GM18867 (cell line): Measurements from ENCODE around the gene NUDT6.
A peak's percentile ranks its signal among the peaks of the same experiment; 100 is the strongest.

ENCODE experiments used
- ATAC-seq: cut with Tn5 transposase; IDR thresholded peaks from one replicate; pipeline ENCODE4 v1.9.1; 2021; ENCODE audit warnings: mild to moderate bottlenecking, moderate library complexity; ENCODE audit not compliant: unreplicated experiment

Gene NUDT6

GRCh38 chr4:122914292-122914904, 8.0 kb downstream of the NUDT6 start:
- peak; percentile 97 for ATAC-seq

GRCh38 chr4:122912810-122913575, 9.4 kb downstream of the NUDT6 start:
- no peak for ATAC-seq

- no peak for ATAC-seq
Observed at GRCh38 chr4:122911588-122911987, 10.8 kb downstream of the NUDT6 start.

GRCh38 chr4:122909683-122910082, 12.7 kb downstream of the NUDT6 start:
- ATAC-seq = no peak

- ATAC-seq = no peak
Observed at GRCh38 chr4:122908223-122908622, 14.2 kb downstream of the NUDT6 start.

GRCh38 chr4:122906859-122907305, 15.5 kb downstream of the NUDT6 start:
- ATAC-seq = no peak

GRCh38 chr4:122903766-122904288, 18.6 kb downstream of the NUDT6 start:
- ATAC-seq = no peak

- ATAC-seq = no peak
Observed at GRCh38 chr4:122901247-122902010, 21.0 kb downstream of the NUDT6 start.

GRCh38 chr4:122900314-122900713, 22.1 kb downstream of the NUDT6 start:
- ATAC-seq = no peak

- ATAC-seq = no peak
Observed at GRCh38 chr4:122899682-122900081, 22.7 kb downstream of the NUDT6 start.

- ATAC-seq = no peak
Observed at GRCh38 chr4:122898370-122899150, 23.8 kb downstream of the NUDT6 start.

- ATAC-seq = no peak
Observed at GRCh38 chr4:122896270-122896669, 26.1 kb downstream of the NUDT6 start.

GRCh38 chr4:122895336-122895995, 26.9 kb downstream of the NUDT6 start:
- ATAC-seq = no peak

- no peak for ATAC-seq
Observed at GRCh38 chr4:122894827-122895226, 27.6 kb downstream of the NUDT6 start.

- no peak for ATAC-seq
Observed at GRCh38 chr4:122890147-122890795, 32.1 kb downstream of the NUDT6 start.

GRCh38 chr4:122889726-122890125, 32.7 kb downstream of the NUDT6 start:
- no peak for ATAC-seq

- no peak for ATAC-seq
Observed at GRCh38 chr4:122884499-122884898, 37.9 kb downstream of the NUDT6 start.

- ATAC-seq = no peak
Observed at GRCh38 chr4:122882857-122883735, 39.3 kb downstream of the NUDT6 start.

GRCh38 chr4:122879001-122879400, 43.4 kb downstream of the NUDT6 start:
- ATAC-seq = no peak
